HG03135 (cell line): ENCODE measurements around the gene HBG2.
"Not testable (repeated sequence)": the region's sequence is repeated elsewhere in the genome, so short reads cannot be mapped to it uniquely, and the experiment has no call there.

ENCODE experiments used
- ATAC-seq: cut with Tn5 transposase; IDR thresholded peaks from one replicate; pipeline ENCODE4 v1.9.1; 2021; ENCODE audit warnings: mild to moderate bottlenecking, moderate library complexity; ENCODE audit not compliant: unreplicated experiment

HBG2 gene

DNA sequence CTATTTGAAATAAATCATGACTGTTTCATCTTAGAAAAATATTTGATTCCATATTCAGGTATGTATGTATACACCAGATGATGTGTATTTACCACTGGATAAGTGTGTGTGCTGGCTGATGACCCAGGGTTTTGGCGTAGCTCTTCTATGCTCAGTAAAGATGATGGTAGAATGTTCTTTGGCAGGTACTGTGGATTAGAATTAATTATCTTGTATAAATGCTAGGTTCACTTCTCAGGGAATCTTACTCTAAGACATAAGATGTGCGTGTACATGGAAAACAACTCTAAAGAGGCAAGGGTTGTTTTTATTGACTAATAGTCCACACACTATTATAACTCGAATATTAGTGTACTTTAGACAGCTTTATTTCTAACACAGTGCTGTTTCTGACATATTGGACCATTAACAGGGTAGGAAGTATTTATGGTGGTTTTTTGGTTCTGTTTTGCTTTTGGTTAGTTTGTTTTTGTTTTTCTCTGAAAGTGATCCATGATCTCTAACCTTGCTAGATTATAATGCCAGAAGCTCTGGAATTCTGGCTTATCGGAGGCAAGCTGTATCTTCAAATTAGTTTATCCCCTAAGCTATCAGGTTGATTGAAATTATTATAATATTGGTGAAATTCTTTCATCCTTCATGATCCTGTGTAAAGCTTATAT is 3.9 kb downstream of the HBG2 start:
- ATAC-seq = no peak

DNA sequence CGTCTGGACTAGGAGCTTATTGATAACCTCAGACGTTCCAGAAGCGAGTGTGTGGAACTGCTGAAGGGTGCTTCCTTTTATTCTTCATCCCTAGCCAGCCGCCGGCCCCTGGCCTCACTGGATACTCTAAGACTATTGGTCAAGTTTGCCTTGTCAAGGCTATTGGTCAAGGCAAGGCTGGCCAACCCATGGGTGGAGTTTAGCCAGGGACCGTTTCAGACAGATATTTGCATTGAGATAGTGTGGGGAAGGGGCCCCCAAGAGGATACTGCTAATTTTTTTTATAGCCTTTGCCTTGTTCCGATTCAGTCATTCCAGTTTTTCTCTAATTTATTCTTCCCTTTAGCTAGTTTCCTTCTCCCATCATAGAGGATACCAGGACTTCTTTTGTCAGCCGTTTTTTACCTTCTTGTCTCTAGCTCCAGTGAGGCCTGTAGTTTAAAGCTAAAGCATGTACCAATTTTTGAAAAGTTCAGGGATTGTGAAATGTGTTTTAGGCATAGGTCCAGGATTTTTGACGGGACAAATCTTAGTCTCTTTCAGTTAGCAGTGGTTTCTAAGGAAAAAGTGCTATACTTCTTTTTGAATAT is 4.7 kb downstream of the HBG2 start, which contains the start of gene HBG1:
TSS of gene HBG1 (minus strand) at position 51 of the 590 bp plus-strand sequence. CDS start 53 bp downstream, outside the sequence.
- not testable (repeated sequence) for ATAC-seq

DNA sequence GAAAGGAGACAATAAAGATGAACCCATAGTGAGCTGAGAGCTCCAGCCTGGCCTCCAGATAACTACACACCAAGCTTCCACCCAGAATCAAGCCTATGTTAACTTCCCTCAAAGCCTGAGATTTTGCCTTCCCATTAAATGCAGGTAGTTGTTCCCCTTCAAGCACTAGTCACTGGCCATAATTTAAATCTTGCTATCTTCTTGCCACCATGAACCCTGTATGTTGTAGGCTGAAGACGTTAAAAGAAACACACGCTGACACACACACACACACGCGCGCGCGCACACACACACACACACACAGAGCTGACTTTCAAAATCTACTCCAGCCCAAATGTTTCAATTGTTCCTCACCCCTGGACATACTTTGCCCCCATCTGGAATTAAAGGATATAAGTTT is 6.1 kb downstream of the HBG2 start:
- not testable (repeated sequence) for ATAC-seq

DNA sequence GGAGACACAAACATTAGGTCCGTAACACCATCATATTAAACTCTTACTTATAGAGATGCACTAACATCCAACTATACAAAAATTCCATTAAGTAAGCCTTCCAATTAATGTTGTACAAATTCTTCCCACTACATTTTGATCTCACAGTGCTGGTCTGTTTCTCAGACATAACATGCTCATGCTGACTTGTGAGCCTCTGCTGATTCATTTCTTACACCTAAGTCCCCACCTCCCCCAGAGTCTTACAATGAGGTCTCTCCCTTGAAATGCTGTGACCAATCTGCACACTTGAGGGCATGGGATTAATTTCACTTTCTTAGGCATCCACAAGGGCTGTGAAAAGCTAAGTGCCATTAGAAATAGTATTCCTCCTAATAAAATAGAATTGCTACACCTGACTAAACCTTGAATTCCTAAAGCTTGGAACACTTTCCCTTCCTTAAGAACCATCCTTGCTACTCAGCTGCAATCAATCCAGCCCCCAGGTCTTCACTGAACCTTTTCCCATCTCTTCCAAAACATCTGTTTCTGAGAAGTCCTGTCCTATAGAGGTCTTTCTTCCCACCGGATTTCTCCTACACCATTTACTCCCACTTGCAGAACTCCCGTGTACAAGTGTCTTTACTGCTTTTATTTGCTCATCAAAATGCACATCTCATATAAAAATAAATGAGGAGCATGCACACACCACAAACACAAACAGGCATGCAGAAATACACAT is 6.9 kb downstream of the HBG2 start:
- ATAC-seq = no peak

DNA sequence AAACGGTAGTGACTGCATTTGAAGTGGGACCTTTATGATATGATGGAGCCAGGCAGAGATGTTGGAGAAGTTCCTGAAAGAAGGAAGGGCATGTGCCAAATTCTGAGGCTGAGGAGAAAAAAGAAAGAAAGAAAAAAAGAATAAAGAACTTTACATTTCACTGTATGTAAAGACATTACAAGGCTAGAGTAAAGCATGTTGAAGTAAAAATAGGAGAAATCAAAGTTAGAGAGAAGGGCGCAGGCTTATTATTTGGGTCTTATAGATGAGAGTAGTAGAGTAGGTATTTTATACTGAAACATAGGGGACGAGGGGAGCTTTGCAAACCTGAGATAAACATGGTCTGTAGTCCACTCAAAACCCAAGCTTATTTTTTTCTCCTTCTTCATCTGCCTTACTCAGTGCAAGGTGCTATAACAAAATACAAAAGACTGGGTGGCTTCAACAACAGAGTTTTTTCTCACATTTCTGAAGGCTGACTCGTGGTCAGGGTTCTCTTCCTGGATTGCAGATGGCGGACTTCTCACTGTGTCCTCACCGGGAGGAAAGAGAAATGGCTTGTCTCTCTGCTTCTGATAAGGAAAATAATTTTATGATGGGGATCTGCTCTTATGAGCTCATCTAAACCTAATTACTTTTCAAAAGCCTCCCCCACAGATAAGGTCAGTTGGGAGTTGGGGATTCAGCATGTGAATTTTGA is 7.7 kb downstream of the HBG2 start:
- ATAC-seq = no peak

DNA sequence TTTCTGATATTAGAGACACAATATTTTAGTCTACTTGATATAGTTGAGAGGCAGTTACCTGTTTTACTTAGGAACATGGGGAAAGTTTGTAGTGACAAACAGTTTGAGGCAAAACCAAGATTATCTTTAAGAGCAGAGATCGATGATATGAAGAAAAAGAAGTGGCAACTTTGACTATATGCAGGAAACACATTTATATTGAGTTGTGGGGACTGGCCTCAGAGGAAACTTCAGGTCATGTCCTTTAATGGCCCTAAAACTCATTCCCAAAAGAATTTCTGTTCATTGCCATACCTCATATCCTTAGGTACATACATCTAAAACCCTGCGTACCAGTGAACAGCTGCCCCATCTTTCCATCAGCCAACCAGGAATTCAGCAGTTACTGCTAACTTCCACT is 9.4 kb downstream of the HBG2 start:
- no peak for ATAC-seq

DNA sequence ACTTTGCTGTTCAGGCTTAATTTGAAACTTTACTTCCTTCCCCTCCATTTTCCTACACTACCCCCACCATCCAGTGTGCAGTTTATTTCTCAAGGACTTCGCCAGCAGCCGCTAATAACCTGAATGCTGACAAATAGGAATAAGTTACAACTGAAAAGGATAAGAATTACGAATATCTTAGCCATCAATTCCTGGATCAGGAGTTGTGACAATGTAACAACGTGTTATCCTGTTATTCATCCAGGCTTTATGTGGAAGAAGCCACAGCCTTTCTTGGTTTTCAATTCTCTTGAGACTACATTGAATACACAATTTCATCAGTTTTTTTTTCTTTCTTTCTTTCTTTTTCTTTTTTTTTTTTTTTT is 10.8 kb downstream of the HBG2 start:
- ATAC-seq = no peak

DNA sequence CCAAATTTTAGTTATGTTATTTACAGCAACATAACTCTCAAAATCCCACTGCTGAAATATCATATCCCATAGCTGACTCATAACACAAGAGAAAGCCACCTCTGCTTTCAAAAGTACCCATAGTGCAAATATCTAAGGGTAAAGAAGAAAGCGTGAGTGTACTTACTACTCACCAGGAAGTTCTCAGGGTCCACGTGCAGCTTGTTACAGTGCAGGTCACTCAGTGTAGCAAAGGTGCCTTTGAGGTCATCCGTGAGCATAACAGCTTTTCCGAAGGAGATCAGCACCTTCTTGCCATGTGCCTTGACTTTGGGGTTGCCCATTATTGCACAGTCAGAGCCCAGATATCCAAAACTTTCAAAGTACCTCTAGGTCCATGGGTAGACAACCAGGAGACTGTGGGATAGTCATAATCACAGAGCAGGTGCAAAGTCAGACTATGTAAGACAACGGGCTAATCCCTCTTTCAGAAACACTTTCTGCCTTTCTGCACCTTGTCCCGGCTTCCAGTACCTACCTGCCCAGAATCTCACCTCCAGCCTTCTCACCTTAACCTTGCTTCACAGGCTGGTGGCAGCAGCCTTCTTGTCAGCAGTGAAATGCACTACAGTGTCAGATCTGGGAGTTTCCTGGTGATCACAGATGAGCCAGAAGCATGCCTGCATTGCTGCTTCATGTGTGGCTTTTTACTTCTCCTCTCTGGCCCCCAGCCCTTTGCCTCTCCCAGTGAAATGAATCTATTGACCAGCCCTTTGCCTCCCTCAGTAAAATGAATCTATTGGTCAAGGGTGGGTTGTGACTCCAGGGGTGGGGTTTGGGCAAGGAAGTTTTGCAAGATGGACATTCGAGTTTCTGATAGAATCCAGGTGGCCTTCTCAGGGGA is 11.4 kb downstream of the HBG2 start:
- ATAC-seq = no peak

DNA sequence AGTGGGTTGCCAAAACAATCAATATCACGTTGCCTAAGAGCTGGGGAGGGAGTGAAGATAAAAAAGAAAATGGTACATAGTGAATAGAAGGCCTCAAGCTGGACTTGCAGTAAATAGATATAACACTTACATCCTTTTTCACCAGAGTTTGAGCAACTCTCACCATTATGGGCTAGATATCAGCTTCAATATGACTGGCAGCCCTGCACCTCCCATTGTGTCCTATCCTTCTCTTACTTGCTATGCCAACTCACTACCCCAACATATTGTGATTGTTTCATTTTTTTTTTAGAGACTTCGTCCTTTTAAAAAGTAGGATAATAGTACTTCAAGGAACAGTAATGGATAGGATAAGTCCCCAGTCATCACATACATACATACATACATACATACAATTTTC is 12.4 kb downstream of the HBG2 start:
- no peak for ATAC-seq

DNA sequence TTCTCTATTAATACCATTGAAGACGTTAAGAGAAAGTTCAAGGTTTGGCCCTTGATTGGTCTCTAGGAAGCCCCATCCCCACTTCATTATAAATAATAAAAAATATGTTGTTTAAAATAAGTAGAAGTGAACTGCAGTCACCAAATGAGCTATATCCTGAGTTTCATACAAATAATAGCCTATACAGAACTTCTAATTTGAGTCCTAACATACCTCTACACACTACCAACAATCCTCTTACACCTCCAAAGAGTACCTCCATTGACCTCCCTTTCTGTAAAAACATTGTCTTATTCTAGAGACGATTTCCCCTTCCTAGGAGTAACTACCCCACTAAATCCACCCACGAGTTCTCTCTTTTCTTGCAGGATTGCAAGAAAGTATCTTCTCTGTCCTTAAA is 13.1 kb downstream of the HBG2 start:
- no peak for ATAC-seq

DNA sequence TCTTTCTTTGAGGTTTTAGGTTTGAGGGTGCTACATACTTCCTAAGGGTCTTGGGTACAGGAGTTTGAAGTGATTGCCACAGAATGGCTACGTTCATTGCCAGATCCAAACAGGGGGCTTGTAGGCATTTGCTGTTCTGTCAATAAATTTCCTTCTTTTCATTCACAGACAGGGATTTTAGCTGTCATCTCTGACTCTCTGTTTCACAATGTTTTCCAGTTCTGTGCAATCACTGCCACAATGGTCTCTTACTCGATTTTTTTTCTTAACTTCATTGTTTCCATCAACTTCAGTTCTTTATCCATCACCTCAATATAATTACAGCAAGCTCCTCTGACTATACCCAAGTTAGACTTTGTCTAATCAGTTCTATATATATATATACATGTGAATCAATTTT is 14.1 kb downstream of the HBG2 start:
- no peak for ATAC-seq

DNA sequence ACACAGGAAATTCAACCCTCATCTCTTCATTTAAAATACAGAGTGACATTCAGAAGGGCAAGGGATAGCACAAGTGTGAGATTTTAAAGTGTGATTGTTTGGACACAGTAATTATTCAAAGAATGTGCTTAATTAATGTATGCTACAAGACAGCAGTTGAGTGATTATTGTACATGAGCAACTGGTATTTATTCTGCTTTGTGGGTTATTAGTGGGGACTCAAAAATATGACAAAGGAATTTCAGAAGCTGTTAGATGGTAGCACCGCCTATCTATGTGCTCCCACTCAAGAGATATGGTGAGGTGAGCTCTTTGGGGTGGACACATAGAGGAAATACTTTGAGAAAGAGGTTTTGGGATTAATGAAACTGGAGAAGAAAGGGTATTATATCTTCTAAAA is 14.5 kb downstream of the HBG2 start:
- no peak for ATAC-seq

DNA sequence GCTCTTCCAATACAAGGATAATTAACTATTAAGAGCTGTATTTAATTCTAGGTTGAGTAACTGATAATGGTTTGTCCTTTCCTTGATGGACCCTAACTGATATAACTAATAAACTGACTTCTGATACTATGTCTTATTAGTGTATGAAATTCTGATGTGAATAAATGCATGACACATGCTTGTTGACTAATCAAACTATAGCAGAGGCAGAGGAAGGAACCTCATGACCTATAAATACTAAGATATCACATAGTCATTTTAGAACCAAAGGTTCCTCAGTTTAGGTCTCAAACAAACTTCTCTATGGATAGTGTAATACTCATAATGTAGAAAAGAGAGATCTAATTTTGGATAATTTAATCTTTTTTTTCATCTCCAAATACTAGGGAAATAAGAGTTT is 15.5 kb downstream of the HBG2 start:
- no peak for ATAC-seq

DNA sequence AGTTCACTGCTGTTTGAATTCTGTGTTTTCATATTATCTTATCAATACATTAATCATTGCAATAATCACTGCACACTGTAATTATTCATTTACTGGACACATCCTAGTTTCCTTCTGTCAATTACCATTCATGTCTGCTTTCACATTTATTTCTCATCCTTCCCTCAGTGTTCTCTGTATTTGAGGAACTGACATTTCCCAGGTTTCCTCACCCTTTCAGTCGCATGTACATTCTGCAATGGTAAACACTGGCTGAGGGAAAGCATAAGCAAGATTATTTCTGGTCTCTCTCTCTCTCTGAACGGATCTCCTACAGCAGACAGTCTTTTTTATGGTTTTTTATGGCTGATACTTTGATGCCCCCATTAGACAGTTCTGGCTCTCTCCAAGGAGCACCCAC is 16.1 kb downstream of the HBG2 start:
- no peak for ATAC-seq

DNA sequence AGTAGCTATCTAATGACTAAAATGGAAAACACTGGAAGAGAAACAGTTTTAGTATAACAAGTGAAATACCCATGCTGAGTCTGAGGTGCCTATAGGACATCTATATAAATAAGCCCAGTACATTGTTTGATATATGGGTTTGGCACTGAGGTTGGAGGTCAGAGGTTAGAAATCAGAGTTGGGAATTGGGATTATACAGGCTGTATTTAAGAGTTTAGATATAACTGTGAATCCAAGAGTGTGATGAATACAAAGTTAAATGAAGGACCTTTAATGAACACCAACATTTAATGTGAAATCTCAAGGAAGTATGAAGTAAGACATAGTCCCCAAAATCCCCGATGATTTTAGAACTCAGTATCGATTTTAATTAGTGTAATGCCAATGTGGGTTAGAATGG is 17.2 kb downstream of the HBG2 start:
- no peak for ATAC-seq

DNA sequence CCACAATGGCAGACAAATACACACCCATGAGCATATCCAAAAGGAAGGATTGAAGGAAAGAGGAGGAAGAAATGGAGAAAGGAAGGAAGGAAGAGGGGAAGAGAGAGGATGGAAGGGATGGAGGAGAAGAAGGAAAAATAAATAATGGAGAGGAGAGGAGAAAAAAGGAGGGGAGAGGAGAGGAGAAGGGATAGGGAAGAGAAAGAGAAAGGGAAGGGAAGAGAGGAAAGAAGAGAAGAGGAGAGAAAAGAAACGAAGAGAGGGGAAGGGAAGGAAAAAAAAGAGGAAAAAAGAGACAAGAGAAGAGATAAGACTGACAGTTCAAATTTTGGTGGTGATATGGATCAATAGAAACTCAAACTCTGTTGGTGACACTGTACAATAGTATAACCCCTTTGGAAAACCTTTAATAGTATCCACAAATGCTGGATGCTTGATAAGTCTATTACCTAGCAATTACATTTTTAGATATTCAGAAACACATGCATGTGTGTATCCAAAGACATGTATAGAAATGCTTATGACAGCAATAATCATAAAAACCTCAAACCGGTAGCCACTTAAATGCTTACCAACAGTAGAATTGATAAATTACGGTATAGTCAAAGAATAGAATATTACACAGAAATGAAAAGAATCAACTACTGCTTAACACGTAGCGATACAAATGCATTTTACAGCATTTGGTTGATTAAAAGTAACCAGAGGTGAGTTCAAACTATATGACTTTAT is 19.1 kb downstream of the HBG2 start:
- ATAC-seq = no peak

DNA sequence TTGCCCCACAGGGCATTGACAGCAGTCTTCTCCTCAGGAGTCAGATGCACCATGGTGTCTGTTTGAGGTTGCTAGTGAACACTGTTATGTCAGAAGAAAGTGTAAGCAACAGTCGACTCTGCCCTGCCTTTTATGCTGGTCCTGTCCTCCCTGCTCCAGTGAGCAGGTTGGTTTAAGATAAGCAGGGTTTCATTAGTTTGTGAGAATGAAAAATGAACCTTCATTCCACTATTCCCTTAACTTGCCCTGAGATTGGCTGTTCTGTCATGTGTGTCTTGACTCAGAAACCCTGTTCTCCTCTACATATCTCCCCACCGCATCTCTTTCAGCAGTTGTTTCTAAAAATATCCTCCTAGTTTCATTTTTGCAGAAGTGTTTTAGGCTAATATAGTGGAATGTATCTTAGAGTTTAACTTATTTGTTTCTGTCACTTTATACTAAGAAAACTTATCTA is 20.2 kb downstream of the HBG2 start, which contains the start of gene HBD:
TSS of gene HBD (minus strand) at position 103 of the 454 bp plus-strand sequence. CDS start at position 53, 50 bp downstream.
- peak; percentile 81 for ATAC-seq

DNA sequence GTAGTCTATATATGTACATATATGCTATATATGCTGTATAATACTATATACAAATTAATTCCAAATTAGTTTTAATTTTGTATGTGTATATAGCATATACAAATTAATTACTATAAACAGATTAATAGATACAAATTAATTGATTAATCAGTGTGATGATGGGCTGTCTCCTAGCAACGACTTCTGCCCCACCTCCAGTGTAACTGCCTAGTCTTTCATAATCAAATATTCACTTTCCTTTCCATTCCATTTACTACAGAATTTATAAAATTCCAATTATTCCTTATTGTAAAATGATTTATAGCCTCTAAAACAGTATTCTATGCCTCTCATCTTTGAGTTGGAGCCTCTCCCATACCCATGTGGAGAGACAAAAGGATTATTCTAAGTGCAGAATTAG is 21.3 kb downstream of the HBG2 start:
- no peak for ATAC-seq

DNA sequence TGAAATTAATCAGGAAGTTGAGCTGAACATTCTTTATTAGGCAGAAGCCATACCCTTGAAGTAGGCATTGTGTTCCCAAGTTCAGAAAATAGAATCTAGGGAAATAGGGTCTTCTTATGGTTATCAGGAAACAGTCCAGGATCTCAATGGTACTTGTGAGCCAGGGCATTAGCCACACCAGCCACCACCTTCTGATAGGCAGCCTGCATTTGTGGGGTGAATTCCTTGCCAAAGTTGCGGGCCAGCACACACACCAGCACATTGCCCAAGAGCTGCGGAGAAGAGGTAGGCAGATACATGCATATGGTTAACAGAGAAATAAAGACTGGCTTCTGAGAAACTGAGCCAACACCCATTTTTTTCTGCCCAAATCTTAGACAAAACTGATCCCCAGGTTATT is 21.8 kb downstream of the HBG2 start:
- no peak for ATAC-seq

DNA sequence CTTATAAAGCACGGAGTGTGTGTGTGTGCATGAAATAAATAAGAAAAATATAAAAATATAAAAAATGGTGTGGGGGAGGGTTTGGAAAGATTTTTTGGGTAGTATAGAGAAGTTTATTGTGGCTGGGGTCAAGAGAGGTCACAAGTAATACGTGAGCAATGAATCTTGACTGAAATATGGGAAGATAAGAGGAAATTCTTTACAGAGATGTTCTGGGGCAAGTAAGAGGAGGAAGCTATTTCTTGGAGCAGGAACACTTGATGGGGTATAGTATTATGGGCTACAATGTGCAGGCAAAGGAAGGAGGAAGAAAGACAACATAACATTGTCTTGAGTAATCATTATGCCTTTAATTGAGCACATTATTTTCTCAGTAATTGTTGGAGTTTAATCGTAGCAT is 22.4 kb downstream of the HBG2 start:
- no peak for ATAC-seq
